GM12878 (cell line): ENCODE data around the gene CDK11B. TPM values are rescaled to one million over a fixed set of nuclear protein-coding genes. Genes with fewer than 3 reads are reported as not detected.
"Not testable (repeated sequence)": the region's sequence is repeated elsewhere in the genome, so short reads cannot be mapped to it uniquely, and the experiment has no call there.

Source experiments
- ATAC-seq: fragments of 200-7000 bp; cut with Tn5 transposase; 3 replicates; pipeline ENCODE4 v1.9.1; 2020; ENCODE audit warnings: mild to moderate bottlenecking, moderate library complexity
- Bru-seq: library from RNA; stranded (reverse); fragments of 400-500 nt; gene quantifications from one replicate; lab custom pipeline; 2021; lab: Mats Ljungman, UMichigan
- BruChase-seq, 2 experiments: library from RNA; stranded (reverse); fragments of 400-500 nt; gene quantifications; one replicate each; lab custom pipeline; 2021; lab: Mats Ljungman, UMichigan
- BruUV-seq: library from RNA; stranded (reverse); fragments of 400-500 nt; replicated peaks from 2 replicates; lab custom pipeline; 2021; lab: Mats Ljungman, UMichigan
- CTCF ChIA-PET: fragments of 300-600 bp; sonication (Branson Sonifier 250); formaldehyde crosslinking; extraction: SDS; loops from one replicate; lab custom pipeline; 2021; ENCODE audit warnings: inconsistent platforms; lab: Yijun Ruan, JAX
- POLR2A ChIA-PET: fragments of 350-600 bp; formaldehyde crosslinking; extraction: SDS; loops from one replicate; lab custom pipeline; 2021; ENCODE audit warnings: inconsistent platforms; lab: Charles Lee
- RAD21 ChIA-PET: fragments of 300-600 bp; sonication (Branson Sonifier 250); formaldehyde crosslinking; loops from one replicate; lab custom pipeline; 2023; ENCODE audit warnings: antibody characterized with exemption; ENCODE audit not compliant: unreplicated experiment; lab: Charles Lee
- SMC1A ChIA-PET: fragments of 300-600 bp; sonication (Branson Sonifier 250); formaldehyde crosslinking; loops from one replicate; lab custom pipeline; 2023; ENCODE audit not compliant: unreplicated experiment, uncharacterized antibody; lab: Charles Lee
- DNase-seq: peaks from one replicate; pipeline ENCODE4 v3.0.0-alpha.2; 2011; ENCODE audit warnings: low read depth, low spot score
- FAIRE-seq: peaks from 3 replicates; lab custom pipeline; 2011; peaks lifted over from hg19 to GRCh38; lab: Jason Lieb, UNC
- H2AFZ ChIP-seq: 2 replicates; pipeline ENCODE4 v1.6.0; 2011; ENCODE audit warnings: low read depth, low read length, control low read depth; ENCODE audit not compliant: control insufficient read depth
- H3K27ac ChIP-seq: 2 replicates; pipeline ENCODE4 v1.5.1; 2011; ENCODE audit warnings: control low read depth; ENCODE audit not compliant: control insufficient read depth, insufficient read depth
- H3K27me3 ChIP-seq, 2 experiments: replicated peaks in 1 of 2; 2 replicates each; pipeline versions ENCODE4 v1.6.0 to v1.6.1; 2011; ENCODE audit warnings: low read length in 1 of 2; ENCODE audit not compliant: control insufficient read depth in 2 of 2, insufficient read depth in 2 of 2
- H3K36me3 ChIP-seq, 2 experiments: 2 replicates each; pipeline ENCODE4 v1.5.1; 2011; ENCODE audit warnings: low read length in 1 of 2; ENCODE audit not compliant: control insufficient read depth in 2 of 2, insufficient read depth in 2 of 2
- H3K4me1 ChIP-seq: 2 replicates; pipeline ENCODE4 v1.6.1; 2011; ENCODE audit warnings: mild to moderate bottlenecking, low read length, moderate library complexity, mixed read lengths; ENCODE audit not compliant: control insufficient read depth, insufficient read depth
- H3K4me2 ChIP-seq: 2 replicates; pipeline ENCODE4 v1.6.0; 2011; ENCODE audit warnings: control low read depth; ENCODE audit not compliant: control insufficient read depth, insufficient read depth
- H3K4me3 ChIP-seq: fragments of 200-600 bp; sonication (generic); 2 replicates; pipeline ENCODE4 v1.5.1; 2016
- H3K79me2 ChIP-seq: 2 replicates; pipeline ENCODE4 v1.6.0; 2011; ENCODE audit warnings: low read length; ENCODE audit not compliant: control insufficient read depth, insufficient read depth
- H3K9ac ChIP-seq: 2 replicates; pipeline ENCODE4 v1.8.0; 2011; ENCODE audit warnings: low read length, control low read depth, mixed read lengths; ENCODE audit not compliant: control insufficient read depth, insufficient read depth
- H3K9me3 ChIP-seq: replicated peaks from 3 replicates; pipeline ENCODE4 v1.5.1; 2011; ENCODE audit warnings: mild to moderate bottlenecking, low read length; ENCODE audit not compliant: control insufficient read depth, insufficient read depth
- H4K20me1 ChIP-seq: 2 replicates; pipeline ENCODE4 v1.6.0; 2011; ENCODE audit not compliant: control insufficient read depth, insufficient read depth
- ASH2L ChIP-seq: fragments of 300-600, 200-600 bp; sonication (generic); IDR thresholded peaks from 2 replicates; pipeline ENCODE4 v1.6.1; 2017; ENCODE audit warnings: low read depth, mild to moderate bottlenecking, borderline replicate concordance
- CBFB ChIP-seq: IDR thresholded peaks from 2 replicates; pipeline ENCODE4 v1.6.1; 2016; ENCODE audit warnings: antibody characterized with exemption, low read depth
- CREB1 ChIP-seq: IDR thresholded peaks from 2 replicates; pipeline ENCODE4 v1.6.1; 2012; ENCODE audit warnings: low read depth, mild to moderate bottlenecking, inconsistent platforms
- CTCF ChIP-seq, 3 experiments: IDR thresholded peaks in 2 of 3; conservative IDR thresholded peaks in 1 of 3; 2 replicates each; pipeline ENCODE4 v1.5.1; 2011; ENCODE audit warnings: low read depth in 3 of 3, low read length in 3 of 3, mild to moderate bottlenecking in 3 of 3, control low read depth in 2 of 3, moderate library complexity in 2 of 3, inconsistent platforms in 1 of 3, mixed read lengths in 1 of 3; ENCODE audit not compliant: control insufficient read depth in 2 of 3, insufficient read depth in 1 of 3; ENCODE audit errors: extremely low read depth in 1 of 3
- HDGF ChIP-seq: fragments of 450-650 bp; IDR thresholded peaks from 2 replicates; pipeline ENCODE4 v1.6.1; 2016; ENCODE audit warnings: antibody characterized with exemption
- NR2C1 ChIP-seq: fragments of 450-650 bp; IDR thresholded peaks from 2 replicates; pipeline ENCODE4 v1.6.1; 2017; ENCODE audit warnings: antibody characterized with exemption, mild to moderate bottlenecking, moderate library complexity
- NR2F1 ChIP-seq: fragments of 450-650 bp; conservative IDR thresholded peaks from 2 replicates; pipeline ENCODE4 v1.6.1; 2017; ENCODE audit warnings: mild to moderate bottlenecking
- RAD51 ChIP-seq: fragments of 450-650 bp; IDR thresholded peaks from 2 replicates; pipeline ENCODE4 v1.6.1; 2016; ENCODE audit warnings: moderate library complexity, mild to moderate bottlenecking, inconsistent platforms
- RELA ChIP-seq: fragments of 450-650 bp; IDR thresholded peaks from 2 replicates; pipeline ENCODE4 v1.8.0; 2014; ENCODE audit warnings: borderline replicate concordance; ENCODE audit not compliant: partially characterized antibody
- SPI1 ChIP-seq: IDR thresholded peaks from 2 replicates; pipeline ENCODE4 v1.6.1; 2011; ENCODE audit warnings: low read depth, mild to moderate bottlenecking, low read length, moderate library complexity, borderline replicate concordance; ENCODE audit not compliant: insufficient read depth
- SRF ChIP-seq, 2 experiments: IDR thresholded peaks; 2 replicates each; pipeline ENCODE4 v1.6.1; 2011; ENCODE audit warnings: low read depth in 2 of 2, low read length in 2 of 2, mild to moderate bottlenecking in 1 of 2, moderate library complexity in 1 of 2
- STAT1 ChIP-seq: fragments of 450-650 bp; conservative IDR thresholded peaks from 2 replicates; pipeline ENCODE4 v1.6.1; 2014; ENCODE audit warnings: antibody characterized with exemption, mild to moderate bottlenecking
- WGBS: methylation state at CpG from one replicate; pipeline ENCODE4 v1.1.6; 2016; ENCODE audit warnings: low lambda C conversion rate; ENCODE audit not compliant: insufficient replicate concordance, insufficient coverage; ENCODE audit errors: missing lambda C conversion rate; 5-methylcytosine and 5-hydroxymethylcytosine counted together
- in situ Hi-C: fragments of 300-500 bp; cut with MboI; formaldehyde crosslinking; loops from 9 replicates; pipeline ENCODE4 v1.14.3; 2018; ENCODE audit warnings: mixed read lengths
- intact Hi-C: fragments of 100-400 bp; cut with micrococcal nuclease; formaldehyde crosslinking; loops from one replicate; pipeline ENCODE4 v1.14.2; 2022; ENCODE audit not compliant: unreplicated experiment
- long read RNA-seq, 2 experiments: library from polyadenylated mRNA; unstranded; transcript quantifications; one replicate each; pipeline ENCODE4 v2.0.0, GENCODE V29; 2019 to 2020
- polyA minus RNA-seq, 3 experiments: library from RNA; depleted of rRNA, polyadenylated mRNA; stranded (reverse); fragments of >200 nt; gene quantifications; 2 replicates each; pipeline ENCODE4 v1.2.3, GENCODE V29; 2011
- polyA plus RNA-seq, 11 experiments: library from polyadenylated mRNA; depleted of rRNA in 4 of 11; unstranded in 6 of 11; stranded (reverse) in 5 of 11; fragments of >200 nt; fragmentation: Nextera tagmentation in 4 of 11; fragmentation: Illumina TruSeq in 1 of 11; extraction: Ambion mirVana in 4 of 11; extraction: Trizol in 1 of 11; gene quantifications; 1 replicate in 1 of 11; 2 replicates in 10 of 11; pipeline versions ENCODE4 v1.2.1 to v1.2.3, GENCODE V29; 2011 to 2016; ENCODE audit warnings: inconsistent platforms in 2 of 11, missing spikeins in 2 of 11, low read depth in 1 of 11
- total RNA-seq, 4 experiments: library from RNA; depleted of rRNA in 3 of 4; stranded (reverse); fragments of >200 nt in 3 of 4; fragmentation: Illumina TruSeq in 1 of 4; extraction: Trizol in 1 of 4; gene quantifications; 2 replicates each; pipeline versions ENCODE4 v1.2.1 to v1.2.3, GENCODE V29; 2013 to 2021
- TF ChIP-seq, protein P1 (sequence below): fragments of 450-650 bp; IDR thresholded peaks from 2 replicates; pipeline ENCODE4 v1.6.1; 2018; ENCODE audit warnings: mild to moderate bottlenecking, low read depth, moderate library complexity; ENCODE audit not compliant: partially characterized antibody

Gene CDK11B
- 4.8 and 6.2 TPM in 2 replicates for total RNA-seq (2013; cell fraction: nucleolus; rRNA removed)
- total RNA-seq (2014; rRNA removed) (15.4 and 17.1 TPM in 2 replicates), total RNA-seq (2014; rRNA removed; fragmentation: Illumina TruSeq; extraction: Trizol) (10.8 and 11.9 TPM in 2 replicates), total RNA-seq (2021) (24.0 and 24.2 TPM in 2 replicates), polyA plus RNA-seq (2011; rRNA removed) (2.8 and 5.3 TPM in 2 replicates), polyA plus RNA-seq (2014; fragmentation: Illumina TruSeq; extraction: Trizol) (30.9 and 43.8 TPM in 2 replicates), polyA plus RNA-seq (2014; fragmentation: Nextera tagmentation; extraction: Ambion mirVana) (1 to 10 TPM; 3.2 to 6.9 TPM), polyA plus RNA-seq (2014; rRNA removed) (19.4 and 23.2 TPM in 2 replicates), polyA plus RNA-seq (2016; fragmentation: Nextera tagmentation; extraction: Ambion mirVana) (10 to 100 TPM; 18.9 to 22.4 TPM), polyA minus RNA-seq (2011; rRNA and poly(A)+ RNA removed) (2.2 and 3.0 TPM in 2 replicates), Bru-seq, nascent RNA (percentile 79 among the genes with signal in this experiment), BruChase-seq, experiment 1, labeled RNA remaining after a 6-hour chase (percentile 85 among the genes with signal in this experiment), BruChase-seq, experiment 2, labeled RNA remaining after a 2-hour chase (percentile 82 among the genes with signal in this experiment)
- 12.6 TPM for polyA plus RNA-seq (2011; ENCODE audit: low read depth)
- 7.7 and 10.3 TPM in 2 replicates for polyA plus RNA-seq (2011; cell fraction: cytosol; rRNA removed)
- polyA plus RNA-seq (2011; cell fraction: nucleus; rRNA removed) = 25.6 and 48.4 TPM in 2 replicates
- polyA plus RNA-seq (2012) = 20.1 and 22.9 TPM in 2 replicates
- polyA minus RNA-seq (2011; cell fraction: cytosol; rRNA and poly(A)+ RNA removed) = 3.4 and 3.7 TPM in 2 replicates
- polyA minus RNA-seq (2011; cell fraction: nucleus; rRNA and poly(A)+ RNA removed) = 2.4 and 3.8 TPM in 2 replicates
- long read RNA-seq, experiment 1, partial matches to known transcripts = 9 of 9 reads
- long read RNA-seq, experiment 1, other reads (novel, unspliced or antisense) = 0 of 9 reads
- long read RNA-seq, experiment 2, partial matches to known transcripts = 8 of 9 reads
- long read RNA-seq, experiment 2, other reads (novel, unspliced or antisense) = 1 of 9 reads

DNA sequence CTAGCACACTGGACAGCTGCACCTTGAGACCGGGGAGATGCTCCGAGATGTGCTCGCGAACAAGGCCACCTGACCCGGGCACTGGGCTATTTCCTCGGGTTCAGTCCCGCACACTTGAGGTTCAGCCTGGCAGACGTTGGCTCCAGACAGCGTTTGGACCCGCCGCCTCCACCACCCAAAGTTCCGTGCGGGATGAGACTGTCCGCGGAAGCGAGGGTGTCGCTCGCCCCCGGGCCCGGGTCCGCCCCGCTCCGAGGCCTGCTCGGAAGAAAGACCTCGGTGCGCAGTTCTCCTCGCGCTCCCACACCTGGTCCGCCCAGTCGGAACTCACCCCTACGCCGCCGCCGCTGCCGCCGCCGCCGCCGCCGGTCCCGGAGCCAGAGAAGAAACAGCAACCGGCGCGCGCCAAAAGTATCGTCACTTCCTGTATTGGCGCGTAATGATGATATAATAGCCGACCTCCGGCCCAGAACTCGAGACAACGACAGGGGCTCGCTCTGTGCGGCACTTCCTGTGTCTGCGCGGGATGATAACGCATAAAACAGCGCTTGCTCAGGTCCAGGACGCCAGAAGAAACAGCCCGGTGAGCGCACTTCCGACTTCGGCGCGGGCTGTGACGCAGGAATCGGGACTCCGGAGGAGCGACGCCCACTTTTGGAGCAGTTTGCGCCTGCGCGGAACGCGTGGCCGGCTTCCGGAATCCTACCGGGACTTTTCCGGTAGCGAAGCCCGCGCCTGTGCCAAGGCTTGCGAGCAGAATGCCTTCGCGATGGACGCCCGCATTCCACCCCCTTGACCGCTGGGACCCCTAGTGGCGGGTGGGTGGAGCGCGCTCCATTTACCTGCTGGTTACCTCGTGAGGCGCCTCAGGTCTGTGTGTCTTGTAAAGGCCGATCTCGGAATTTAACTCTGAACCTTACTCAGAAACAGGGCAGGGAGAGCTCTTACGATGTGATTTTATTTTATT is at the start of gene CDK11B:
TSS of gene CDK11B (minus strand) at position 422 of the 967 bp plus-strand sequence. CDS start 1,519 bp downstream, outside the sequence.
- Histone ChIP-seq H3K27ac (peak within 1 kb of the TSS; percentile 96), H3K36me3 (peaks cover 1 to 13% of the 10 kb centered on the region in 2 experiments; a peak in 3 of 4 replicates), H2AFZ (peak within 1 kb of the TSS; percentile 90), H3K4me2 (peak within 1 kb of the TSS; percentile 74; the same call in 1 of the 2 replicates), H3K9ac (peak within 1 kb of the TSS; percentile 89), H3K4me3 (peak within 1 kb of the TSS; percentile 68)
- in situ Hi-C loops, H3K79me2 ChIP-seq, BruUV-seq, RAD21 ChIA-PET, H3K27me3 ChIP-seq, CTCF ChIA-PET, H4K20me1 ChIP-seq, H3K4me1 ChIP-seq, H3K9me3 ChIP-seq, POLR2A ChIA-PET: not testable (repeated sequence)
- intact Hi-C loops = loop anchor here (5.0 kb wide), 1 partner anchor 63 kb away; the partner anchor contains the start of gene CDK11A
- WGBS = under 1% methylated on average over 54 of the region's 96 CpGs
- SMC1A ChIA-PET = interaction anchor here (0.6 kb wide), 1 partner anchor 42 kb away, joined by 3 read pairs; no protein-coding TSS in a partner anchor
- ATAC-seq (peak; percentile 94), FAIRE-seq (peak; percentile 98), DNase-seq (peak; percentile 87)
- TF ChIP-seq RAD51 = 0 out of 2 replicates have a peak, but pooled peaks have one; percentile 21
- TF ChIP-seq, protein P1, sequence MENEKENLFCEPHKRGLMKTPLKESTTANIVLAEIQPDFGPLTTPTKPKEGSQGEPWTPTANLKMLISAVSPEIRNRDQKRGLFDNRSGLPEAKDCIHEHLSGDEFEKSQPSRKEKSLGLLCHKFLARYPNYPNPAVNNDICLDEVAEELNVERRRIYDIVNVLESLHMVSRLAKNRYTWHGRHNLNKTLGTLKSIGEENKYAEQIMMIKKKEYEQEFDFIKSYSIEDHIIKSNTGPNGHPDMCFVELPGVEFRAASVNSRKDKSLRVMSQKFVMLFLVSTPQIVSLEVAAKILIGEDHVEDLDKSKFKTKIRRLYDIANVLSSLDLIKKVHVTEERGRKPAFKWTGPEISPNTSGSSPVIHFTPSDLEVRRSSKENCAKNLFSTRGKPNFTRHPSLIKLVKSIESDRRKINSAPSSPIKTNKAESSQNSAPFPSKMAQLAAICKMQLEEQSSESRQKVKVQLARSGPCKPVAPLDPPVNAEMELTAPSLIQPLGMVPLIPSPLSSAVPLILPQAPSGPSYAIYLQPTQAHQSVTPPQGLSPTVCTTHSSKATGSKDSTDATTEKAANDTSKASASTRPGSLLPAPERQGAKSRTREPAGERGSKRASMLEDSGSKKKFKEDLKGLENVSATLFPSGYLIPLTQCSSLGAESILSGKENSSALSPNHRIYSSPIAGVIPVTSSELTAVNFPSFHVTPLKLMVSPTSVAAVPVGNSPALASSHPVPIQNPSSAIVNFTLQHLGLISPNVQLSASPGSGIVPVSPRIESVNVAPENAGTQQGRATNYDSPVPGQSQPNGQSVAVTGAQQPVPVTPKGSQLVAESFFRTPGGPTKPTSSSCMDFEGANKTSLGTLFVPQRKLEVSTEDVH = peak; percentile 97
- TF ChIP-seq ASH2L = peak; percentile 92; the same call in 1 of the 2 replicates
- TF ChIP-seq STAT1 = 0 out of 2 replicates have a peak, but pooled peaks have one; percentile 41
- peak; percentile 36; the same call in 1 of the 2 replicates for TF ChIP-seq NR2F1
- peak; percentile 98 for TF ChIP-seq CREB1
- TF ChIP-seq SPI1 = peak; percentile 34; the same call in 1 of the 2 replicates
- peak; percentile 82 for TF ChIP-seq RELA
- peak; percentile 23; the same call in 1 of the 2 replicates for TF ChIP-seq CBFB
- peak in 1 of 2 experiments; percentile 84; a peak in 2 of 4 replicates for TF ChIP-seq SRF (IDR thresholded peaks at IDR 0.05; ENCODE audit: low read depth in 2 of 2, low read length in 2 of 2)
- peak in 1 of 3 experiments; percentile 20; a peak in 1 of 6 replicates for TF ChIP-seq CTCF (IDR thresholded peaks at IDR 0.05 in 2 of 3, conservative IDR thresholded peaks at IDR 0.05 in 1 of 3; ENCODE audit: control insufficient read depth in 2 of 3, extremely low read depth in 1 of 3, insufficient read depth in 1 of 3, low read depth in 3 of 3, low read length in 3 of 3)
- TF ChIP-seq HDGF = 0 out of 2 replicates have a peak, but pooled peaks have one; percentile 50
- peak; percentile 80 for TF ChIP-seq NR2C1
